ENCODE data around the gene PRCC. TPM values are rescaled to one million over a fixed set of nuclear protein-coding genes. Genes with fewer than 3 reads are reported as not detected.

PRCC gene
- total RNA-seq, 1 donor from 2014 or later = 9.2 TPM

GRCh38 chr1:156809711-156810366 is 42.5 kb downstream of the PRCC start:
- Histone ChIP-seq H3K4me3 (ENCODE audit: low read depth, low read length) (no peak overlapping the region), H3K36me3 (ENCODE audit: control insufficient read depth, insufficient read depth, low read length) (no peaks in the 10 kb centered on the region), H3K27me3 (ENCODE audit: control insufficient read depth, insufficient read depth, low read length) (no peaks in the 10 kb centered on the region)
- FAIRE-seq (no peak), DNase-seq (ENCODE audit: low read depth) (no peak)
- no peak for TF ChIP-seq CTCF (IDR thresholded peaks at IDR 0.05; ENCODE audit: insufficient read depth, low read length, severe bottlenecking)

GRCh38 chr1:156811168-156811567 is 43.8 kb downstream of the PRCC start:
- no peaks in the 10 kb centered on the region for H3K36me3 ChIP-seq (ENCODE audit: control insufficient read depth, insufficient read depth, low read length)
- no peaks in the 10 kb centered on the region for H3K27me3 ChIP-seq (ENCODE audit: control insufficient read depth, insufficient read depth, low read length)
- FAIRE-seq = no peak
- DNase-seq (ENCODE audit: low read depth) = no peak
- TF ChIP-seq CTCF (IDR thresholded peaks at IDR 0.05; ENCODE audit: insufficient read depth, low read length, severe bottlenecking) = no peak
- H3K4me3 ChIP-seq (ENCODE audit: low read depth, low read length) = no peak overlapping the region

- Histone ChIP-seq H3K4me3 (ENCODE audit: low read depth, low read length) (no peak overlapping the region), H3K36me3 (ENCODE audit: control insufficient read depth, insufficient read depth, low read length) (no peaks in the 10 kb centered on the region), H3K27me3 (ENCODE audit: control insufficient read depth, insufficient read depth, low read length) (no peaks in the 10 kb centered on the region)
- TF ChIP-seq CTCF (IDR thresholded peaks at IDR 0.05; ENCODE audit: insufficient read depth, low read length, severe bottlenecking) = no peak
- FAIRE-seq = peak; percentile 18
- DNase-seq (ENCODE audit: low read depth) = peak; percentile 59
Measured at GRCh38 chr1:156812293-156812990, 45.1 kb downstream of the PRCC start.

GRCh38 chr1:156813298-156813697 is 46.0 kb downstream of the PRCC start:
- no peaks in the 10 kb centered on the region for H3K36me3 ChIP-seq (ENCODE audit: control insufficient read depth, insufficient read depth, low read length)
- H3K27me3 ChIP-seq (ENCODE audit: control insufficient read depth, insufficient read depth, low read length) = no peaks in the 10 kb centered on the region
- FAIRE-seq = no peak
- no peak for TF ChIP-seq CTCF (IDR thresholded peaks at IDR 0.05; ENCODE audit: insufficient read depth, low read length, severe bottlenecking)
- DNase-seq (ENCODE audit: low read depth) = no peak
- peak overlapping the region; percentile 46 for H3K4me3 ChIP-seq (ENCODE audit: low read depth, low read length)

- Histone ChIP-seq H3K27me3 (ENCODE audit: control insufficient read depth, insufficient read depth, low read length) (no peaks in the 10 kb centered on the region), H3K36me3 (ENCODE audit: control insufficient read depth, insufficient read depth, low read length) (no peaks in the 10 kb centered on the region), H3K4me3 (ENCODE audit: low read depth, low read length) (peak overlapping the region; percentile 46)
- TF ChIP-seq CTCF (IDR thresholded peaks at IDR 0.05; ENCODE audit: insufficient read depth, low read length, severe bottlenecking) = peak; percentile 87
- DNase-seq (ENCODE audit: low read depth) (peak; percentile 31), FAIRE-seq (no peak)
Measured at GRCh38 chr1:156813750-156814570, 46.6 kb downstream of the PRCC start.

Measured in bronchial epithelial cell (primary cell).